B cell (primary cell): ENCODE measurements around the gene TMEM132D. TPM values are rescaled to one million over a fixed set of nuclear protein-coding genes. Genes with fewer than 3 reads are reported as not detected.

Source experiments
- ATAC-seq: fragments of 200-7000 bp; cut with Tn5 transposase; one replicate; pipeline ENCODE4 v1.10.0; 2021; ENCODE audit warnings: low read depth, mild to moderate bottlenecking, moderate number of reproducible peaks, moderate library complexity
- CTCF ChIA-PET: fragments of 350-600 bp; sonication (Branson Sonifier 250); formaldehyde crosslinking; loops from one replicate; lab custom pipeline; 2021; ENCODE audit warnings: antibody characterized with exemption, inconsistent platforms; lab: Charles Lee
- POLR2A ChIA-PET: fragments of 350-600 bp; sonication (Branson Sonifier 250); formaldehyde crosslinking; loops from one replicate; lab custom pipeline; 2021; ENCODE audit warnings: antibody characterized with exemption; lab: Charles Lee
- DNase-seq: peaks from one replicate; pipeline ENCODE4 v3.0.0; 2013
- H2AFZ ChIP-seq: 2 replicates; pipeline ENCODE4 v1.6.1; 2012; ENCODE audit warnings: mild to moderate bottlenecking, low read depth, low read length; ENCODE audit not compliant: insufficient read depth, poor library complexity, severe bottlenecking
- H3K27ac ChIP-seq, 2 donors: 1 replicate in 1 of 2; 2 replicates in 1 of 2; pipeline ENCODE4 v1.5.1; 2012 to 2013; ENCODE audit warnings: low read length in 2 of 2, mild to moderate bottlenecking in 2 of 2, moderate library complexity in 1 of 2
- H3K27me3 ChIP-seq, 4 experiments: fragments of 200-600 bp in 1 of 4; sonication (generic) in 1 of 4; replicated peaks in 1 of 4; 1 replicate in 2 of 4; 2 replicates in 2 of 4; pipeline versions ENCODE4 v1.6.1 to v1.7.0; 2013 to 2016; ENCODE audit warnings: low read length in 3 of 4, mild to moderate bottlenecking in 2 of 4, mixed read lengths in 1 of 4, moderate library complexity in 1 of 4; ENCODE audit not compliant: insufficient read depth in 4 of 4, control insufficient read depth in 3 of 4; ENCODE audit errors: control extremely low read depth in 1 of 4
- H3K36me3 ChIP-seq, 2 experiments: replicated peaks in 1 of 2; 1 replicate in 1 of 2; 2 replicates in 1 of 2; pipeline versions ENCODE4 v1.6.1 to v1.7.1; 2013; ENCODE audit warnings: low read length in 1 of 2; ENCODE audit not compliant: insufficient read depth in 2 of 2, control insufficient read depth in 1 of 2; ENCODE audit errors: control extremely low read depth in 1 of 2, extremely low read depth in 1 of 2
- H3K4me1 ChIP-seq, 2 donors: fragments of 200-600 bp in 1 of 2; sonication (generic) in 1 of 2; 1 replicate in 1 of 2; 2 replicates in 1 of 2; pipeline versions ENCODE4 v1.5.1 to v1.6.1; 2013 to 2017; ENCODE audit warnings: low read length in 2 of 2; ENCODE audit not compliant: control insufficient read depth in 2 of 2, insufficient read depth in 2 of 2
- H3K4me2 ChIP-seq: replicated peaks from 2 replicates; pipeline ENCODE3; 2012; ENCODE audit warnings: mild to moderate bottlenecking, low read depth, low read length; ENCODE audit not compliant: poor library complexity, severe bottlenecking
- H3K4me3 ChIP-seq, 5 experiments: fragments of 200-600 bp in 1 of 5; sonication (generic) in 1 of 5; 1 replicate in 3 of 5; 2 replicates in 2 of 5; pipeline versions ENCODE4 v1.5.1 to v1.7.0; 2011 to 2016; ENCODE audit warnings: low read length in 4 of 5, mild to moderate bottlenecking in 4 of 5, low read depth in 2 of 5, control low read depth in 1 of 5, moderate library complexity in 1 of 5; ENCODE audit not compliant: insufficient read depth in 1 of 5; ENCODE audit errors: control extremely low read depth in 1 of 5, extremely low read depth in 1 of 5
- H3K79me2 ChIP-seq: fragments of 200-600 bp; sonication (generic); one replicate; pipeline ENCODE4 v1.6.0; 2016; ENCODE audit warnings: low read length; ENCODE audit not compliant: control insufficient read depth, insufficient read depth
- H3K9ac ChIP-seq: fragments of 200-600 bp; sonication (generic); 2 replicates; pipeline ENCODE4 v1.6.1; 2017; ENCODE audit warnings: mild to moderate bottlenecking, low read length, moderate library complexity
- H3K9me3 ChIP-seq, 3 donors: one replicate each; pipeline versions ENCODE4 v1.6.1 to v1.7.1; 2013; ENCODE audit warnings: low read length in 2 of 3; ENCODE audit not compliant: control insufficient read depth in 2 of 3, insufficient read depth in 1 of 3; ENCODE audit errors: control extremely low read depth in 1 of 3
- H4K20me1 ChIP-seq: 2 replicates; pipeline ENCODE4 v1.6.0; 2012; ENCODE audit warnings: mild to moderate bottlenecking, low read length; ENCODE audit not compliant: insufficient read depth, control insufficient read depth, poor library complexity, severe bottlenecking
- H3K27ac Mint-ChIP-seq: one replicate; pipeline ENCODE4 v1.8.0; 2021; ENCODE audit warnings: mixed read lengths
- H3K27me3 Mint-ChIP-seq: one replicate; pipeline ENCODE4 v1.8.0; 2021; ENCODE audit warnings: mixed read lengths
- H3K4me1 Mint-ChIP-seq: one replicate; pipeline ENCODE4 v1.8.0; 2021; ENCODE audit warnings: mixed read lengths
- H3K4me3 Mint-ChIP-seq: one replicate; pipeline ENCODE4 v1.8.0; 2021; ENCODE audit warnings: mixed read lengths
- H3K9me3 Mint-ChIP-seq: one replicate; pipeline ENCODE4 v1.8.0; 2022; ENCODE audit warnings: mixed read lengths; ENCODE audit not compliant: insufficient read depth
- CTCF ChIP-seq: fragments of 200-600 bp; IDR thresholded peaks from one replicate; pipeline ENCODE4 v1.8.0; 2022; ENCODE audit warnings: antibody characterized with exemption, mild to moderate bottlenecking
- EZH2 ChIP-seq: IDR thresholded peaks from 2 replicates; pipeline ENCODE4 v1.6.1; 2012; ENCODE audit warnings: borderline replicate concordance, low read depth, mild to moderate bottlenecking, moderate library complexity, low read length; ENCODE audit not compliant: insufficient read depth, poor library complexity, severe bottlenecking
- WGBS: methylation state at CpG from one replicate; pipeline ENCODE4 v1.1.5; 2013; ENCODE audit warnings: missing lambda C conversion rate; ENCODE audit not compliant: insufficient coverage; 5-methylcytosine and 5-hydroxymethylcytosine counted together
- intact Hi-C: fragments of 100-400 bp; cut with micrococcal nuclease; formaldehyde crosslinking; loops from one replicate; pipeline ENCODE4 v1.10.0; 2022
- polyA plus RNA-seq: library from polyadenylated mRNA; depleted of rRNA; stranded (reverse); fragments of >200 nt; gene quantifications from 2 replicates; pipeline ENCODE4 v1.2.3, GENCODE V29; 2012
- total RNA-seq, 2 donors: library from RNA; stranded (reverse); fragments of 120-200 nt in 1 of 2; gene quantifications; 1 replicate in 1 of 2; 2 replicates in 1 of 2; pipeline versions ENCODE4 v1.2.3 to v1.2.4, GENCODE V29; 2013 to 2022

The TMEM132D gene
- total and polyA plus RNA-seq, 2 donors (not counting 1 experiment from before 2014, with no cell fraction given) = not detected

GRCh38 chr12:129103231-129103630 lies 800.6 kb downstream of the TMEM132D start:
- H3K4me2 ChIP-seq = no peak overlapping the region
- Mint-ChIP-seq H3K27ac (no peak overlapping the region), H3K4me3 (no peak overlapping the region), H3K9me3 (peaks cover 2% of the 10 kb centered on the region), H3K4me1 (no peaks in the 10 kb centered on the region), H3K27me3 (no peaks in the 10 kb centered on the region)
- no peak overlapping the region for H3K9ac ChIP-seq
- CTCF ChIA-PET = no interaction called here
- H4K20me1 ChIP-seq = no peaks in the 10 kb centered on the region
- POLR2A ChIA-PET = no interaction called here
- no peak overlapping the region for H2AFZ ChIP-seq
- H3K27me3 ChIP-seq = no peaks in the 10 kb centered on the region
- DNase-seq = no peak
- H3K9me3 ChIP-seq = peaks cover 0 to 19% (median 0%) of the 10 kb centered on the region in 3 donors
- H3K27ac ChIP-seq = no peak overlapping the region
- no peaks in the 10 kb centered on the region for H3K36me3 ChIP-seq
- no peaks in the 10 kb centered on the region for H3K4me1 ChIP-seq
- intact Hi-C loops = no loop called here
- H3K4me3 ChIP-seq = no peak overlapping the region
- WGBS = 77% methylated on average over 4 of the region's 4 CpGs
- no peak for ATAC-seq
- H3K79me2 ChIP-seq = no peaks in the 10 kb centered on the region
- TF ChIP-seq CTCF (no peak), EZH2 (no peak)

GRCh38 chr12:129102233-129102632 lies 801.6 kb downstream of the TMEM132D start:
- ChIA-PET CTCF (no interaction called here), POLR2A (no interaction called here)
- Mint-ChIP-seq H3K4me3 (no peak overlapping the region), H3K27me3 (no peaks in the 10 kb centered on the region), H3K4me1 (no peaks in the 10 kb centered on the region), H3K27ac (no peak overlapping the region), H3K9me3 (peaks cover 2% of the 10 kb centered on the region)
- Histone ChIP-seq H3K4me1 (no peaks in the 10 kb centered on the region), H3K9me3 (peaks cover 0 to 19% (median 0%) of the 10 kb centered on the region in 3 donors), H3K27me3 (no peaks in the 10 kb centered on the region), H3K79me2 (no peaks in the 10 kb centered on the region), H3K9ac (no peak overlapping the region), H3K4me2 (no peak overlapping the region), H3K4me3 (no peak overlapping the region), H3K36me3 (no peaks in the 10 kb centered on the region), H3K27ac (no peak overlapping the region), H2AFZ (no peak overlapping the region), H4K20me1 (no peaks in the 10 kb centered on the region)
- no peak for ATAC-seq
- DNase-seq = no peak
- WGBS = 87% methylated on average over 5 of the region's 7 CpGs
- intact Hi-C loops = no loop called here
- no peak for TF ChIP-seq EZH2
- TF ChIP-seq CTCF = no peak
